ENCODE data around the gene AGBL4.

- TF ChIP-seq POLR2A (IDR thresholded peaks at IDR 0.05) (no peak), CTCF (IDR thresholded peaks at IDR 0.05 in 8 of 11, conservative IDR thresholded peaks at IDR 0.05 in 3 of 11) (no peak)
Measured at GRCh38 chr1:49544615-49545014, 479.1 kb downstream of the AGBL4 start.
